ENCODE results near the gene RASSF7.

Gene RASSF7

DNA sequence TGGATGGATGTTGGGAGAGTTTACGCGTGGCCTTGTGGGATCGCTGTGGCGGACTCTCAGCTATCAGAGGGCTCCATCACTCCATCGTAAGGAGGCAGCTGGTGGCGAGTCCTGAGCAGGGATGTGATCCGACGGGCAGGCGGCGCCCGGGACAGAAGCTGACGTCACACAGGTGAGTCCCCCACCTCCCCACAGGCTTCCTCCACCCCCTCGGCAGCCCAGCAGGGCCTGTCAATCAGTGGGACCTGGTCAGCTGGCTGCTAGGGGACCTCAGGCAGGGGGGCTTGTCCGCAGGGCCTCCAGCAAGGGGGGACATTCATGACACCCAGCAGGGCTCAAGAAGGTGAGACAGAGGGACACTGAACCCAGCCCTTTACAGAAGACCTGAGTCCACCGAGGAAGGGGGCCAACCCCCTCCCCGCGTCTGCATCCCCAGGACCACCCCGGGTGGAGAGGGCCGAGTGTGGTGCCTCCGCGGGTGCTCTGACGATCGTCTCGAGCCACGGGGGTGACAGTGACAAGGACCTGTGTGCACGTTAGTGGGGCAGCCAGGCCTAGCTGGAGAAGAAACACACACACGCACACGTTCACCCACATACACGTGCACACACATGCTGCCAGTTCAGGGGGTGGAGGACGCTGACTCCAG lies 32.5 kb upstream of the RASSF7 start:
- Histone ChIP-seq H4K20me1 (ENCODE audit: low read depth, low read length) (no peaks in the 10 kb centered on the region), H3K27me3 (ENCODE audit: low read length) (no peaks in the 10 kb centered on the region), H3K79me2 (ENCODE audit: insufficient read depth, low read length) (no peaks in the 10 kb centered on the region), H2AFZ (ENCODE audit: low read depth, low read length, severe bottlenecking) (no peak overlapping the region), H3F3A (ENCODE audit: insufficient read depth) (no peaks in the 10 kb centered on the region), H3K9me2 (replicated peaks; ENCODE audit: insufficient read depth, low read length) (no peaks in the 10 kb centered on the region), H3K36me3 (ENCODE audit: low read length) (no peaks in the 10 kb centered on the region), H3K9ac (ENCODE audit: low read length) (no peak overlapping the region), H3K9me3 (ENCODE audit: insufficient read depth, low read length) (no peaks in the 10 kb centered on the region), H3K4me2 (ENCODE audit: low read depth, low read length, poor library complexity, severe bottlenecking) (no peak overlapping the region), H3K27ac (ENCODE audit: low read depth, low read length) (no peak overlapping the region), H3K4me3 (ENCODE audit: insufficient read depth, low read length, poor library complexity, severe bottlenecking) (no peak overlapping the region)
- TF ChIP-seq, protein P1, sequence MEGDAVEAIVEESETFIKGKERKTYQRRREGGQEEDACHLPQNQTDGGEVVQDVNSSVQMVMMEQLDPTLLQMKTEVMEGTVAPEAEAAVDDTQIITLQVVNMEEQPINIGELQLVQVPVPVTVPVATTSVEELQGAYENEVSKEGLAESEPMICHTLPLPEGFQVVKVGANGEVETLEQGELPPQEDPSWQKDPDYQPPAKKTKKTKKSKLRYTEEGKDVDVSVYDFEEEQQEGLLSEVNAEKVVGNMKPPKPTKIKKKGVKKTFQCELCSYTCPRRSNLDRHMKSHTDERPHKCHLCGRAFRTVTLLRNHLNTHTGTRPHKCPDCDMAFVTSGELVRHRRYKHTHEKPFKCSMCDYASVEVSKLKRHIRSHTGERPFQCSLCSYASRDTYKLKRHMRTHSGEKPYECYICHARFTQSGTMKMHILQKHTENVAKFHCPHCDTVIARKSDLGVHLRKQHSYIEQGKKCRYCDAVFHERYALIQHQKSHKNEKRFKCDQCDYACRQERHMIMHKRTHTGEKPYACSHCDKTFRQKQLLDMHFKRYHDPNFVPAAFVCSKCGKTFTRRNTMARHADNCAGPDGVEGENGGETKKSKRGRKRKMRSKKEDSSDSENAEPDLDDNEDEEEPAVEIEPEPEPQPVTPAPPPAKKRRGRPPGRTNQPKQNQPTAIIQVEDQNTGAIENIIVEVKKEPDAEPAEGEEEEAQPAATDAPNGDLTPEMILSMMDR (IDR thresholded peaks at IDR 0.05; ENCODE audit: insufficient read depth, low read length, poor library complexity, severe bottlenecking) = no peak
- no peak for TF ChIP-seq EZH2phosphoT487 (conservative IDR thresholded peaks at IDR 0.05; ENCODE audit: low read length)

DNA sequence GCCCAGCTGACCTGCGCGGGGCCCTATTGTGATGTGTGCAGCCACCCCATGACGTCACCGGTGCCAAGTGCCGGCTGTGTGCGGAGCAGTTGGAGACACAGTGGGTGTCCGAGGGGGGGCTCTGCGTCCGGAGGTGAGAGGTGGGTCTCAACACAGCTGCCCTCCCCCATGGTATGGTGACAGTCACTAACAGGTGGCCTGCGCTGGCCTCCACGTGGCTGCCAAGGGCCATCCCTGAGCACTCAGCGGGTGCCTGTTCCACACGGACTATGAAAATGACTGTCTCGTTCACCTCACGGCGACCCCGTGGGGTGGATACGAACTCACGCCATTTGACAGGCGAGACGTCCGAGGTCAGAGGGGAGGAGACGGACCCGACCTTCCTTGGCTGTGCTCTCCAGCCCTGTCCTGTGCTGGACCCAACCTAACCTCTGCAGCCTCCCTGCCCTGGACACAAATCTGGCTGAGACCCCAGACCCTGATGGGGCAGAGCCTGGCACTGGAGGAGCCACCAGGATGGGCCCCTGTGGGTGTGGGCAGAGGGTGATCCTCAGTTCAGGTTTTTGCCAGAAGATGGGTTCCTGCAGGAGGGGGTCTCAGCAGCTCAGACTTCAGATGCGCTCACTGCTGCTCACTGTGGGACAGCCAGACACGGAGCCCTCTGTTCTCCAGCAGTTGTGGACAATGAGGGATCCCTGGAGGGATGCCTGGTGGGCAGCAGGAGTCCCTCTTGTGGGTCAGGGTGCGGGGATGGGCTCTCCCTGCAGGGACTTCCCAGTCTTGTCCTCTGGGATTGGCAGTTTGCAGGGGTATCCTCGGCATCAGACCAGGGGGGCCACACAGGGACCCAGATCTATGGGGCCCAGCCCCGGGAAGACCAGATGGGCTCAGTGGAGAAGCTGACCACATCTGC lies 31.7 kb upstream of the RASSF7 start:
- Histone ChIP-seq H3K36me3 (ENCODE audit: low read length) (no peaks in the 10 kb centered on the region), H3K4me2 (ENCODE audit: low read depth, low read length, poor library complexity, severe bottlenecking) (no peak overlapping the region), H3K27ac (ENCODE audit: low read depth, low read length) (no peak overlapping the region), H3K9ac (ENCODE audit: low read length) (no peak overlapping the region), H2AFZ (ENCODE audit: low read depth, low read length, severe bottlenecking) (no peak overlapping the region), H3K79me2 (ENCODE audit: insufficient read depth, low read length) (peaks cover 3% of the 10 kb centered on the region; the same call in 1 of the 2 replicates), H3K27me3 (ENCODE audit: low read length) (no peaks in the 10 kb centered on the region), H4K20me1 (ENCODE audit: low read depth, low read length) (no peaks in the 10 kb centered on the region), H3K9me2 (replicated peaks; ENCODE audit: insufficient read depth, low read length) (no peaks in the 10 kb centered on the region), H3F3A (ENCODE audit: insufficient read depth) (no peaks in the 10 kb centered on the region), H3K9me3 (ENCODE audit: insufficient read depth, low read length) (no peaks in the 10 kb centered on the region), H3K4me3 (ENCODE audit: insufficient read depth, low read length, poor library complexity, severe bottlenecking) (no peak overlapping the region)
- TF ChIP-seq, protein P1 (IDR thresholded peaks at IDR 0.05; ENCODE audit: insufficient read depth, low read length, poor library complexity, severe bottlenecking) = no peak
- TF ChIP-seq EZH2phosphoT487 (conservative IDR thresholded peaks at IDR 0.05; ENCODE audit: low read length) = no peak

DNA sequence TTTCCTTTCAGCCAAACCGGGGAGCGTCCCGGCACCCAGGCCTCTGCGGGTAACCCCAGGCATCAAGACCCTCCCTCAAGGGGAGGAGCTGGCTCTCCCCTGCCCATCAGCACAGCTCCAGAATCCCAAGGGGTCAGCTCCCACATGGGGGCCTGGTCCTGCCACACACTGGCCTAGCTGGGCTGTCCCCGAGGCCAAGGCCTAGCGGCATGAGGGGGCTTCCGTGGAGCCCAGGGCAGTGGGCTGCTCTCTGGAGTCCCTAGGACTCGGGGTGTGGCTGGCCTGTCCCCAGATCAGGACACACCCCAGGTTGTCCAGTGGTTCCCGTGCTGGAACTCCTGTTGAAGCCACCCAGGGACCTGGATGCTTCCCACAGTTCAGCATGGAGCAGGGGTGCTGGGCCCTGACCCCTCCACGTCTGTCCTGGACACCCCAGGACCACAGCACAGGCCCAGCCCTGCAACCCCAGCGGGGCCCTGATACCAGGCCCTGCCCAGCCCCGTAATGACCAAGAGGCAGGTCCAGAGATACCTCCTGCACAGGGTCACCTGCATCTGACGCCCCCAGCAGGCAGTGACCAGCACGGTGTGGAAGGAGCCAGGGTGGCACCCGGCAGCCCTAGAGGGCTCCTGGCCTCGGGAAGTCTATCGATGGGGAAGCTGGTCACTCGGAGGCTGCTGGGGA lies 30.9 kb upstream of the RASSF7 start:
- Histone ChIP-seq H3F3A (ENCODE audit: insufficient read depth) (no peaks in the 10 kb centered on the region), H3K27ac (ENCODE audit: low read depth, low read length) (no peak overlapping the region), H2AFZ (ENCODE audit: low read depth, low read length, severe bottlenecking) (no peak overlapping the region), H3K27me3 (ENCODE audit: low read length) (no peaks in the 10 kb centered on the region), H3K79me2 (ENCODE audit: insufficient read depth, low read length) (peaks cover 11% of the 10 kb centered on the region), H3K4me2 (ENCODE audit: low read depth, low read length, poor library complexity, severe bottlenecking) (no peak overlapping the region), H3K4me3 (ENCODE audit: insufficient read depth, low read length, poor library complexity, severe bottlenecking) (no peak overlapping the region), H3K36me3 (ENCODE audit: low read length) (no peaks in the 10 kb centered on the region), H4K20me1 (ENCODE audit: low read depth, low read length) (no peaks in the 10 kb centered on the region), H3K9me2 (replicated peaks; ENCODE audit: insufficient read depth, low read length) (no peaks in the 10 kb centered on the region), H3K9ac (ENCODE audit: low read length) (no peak overlapping the region), H3K9me3 (ENCODE audit: insufficient read depth, low read length) (no peaks in the 10 kb centered on the region)
- no peak for TF ChIP-seq EZH2phosphoT487 (conservative IDR thresholded peaks at IDR 0.05; ENCODE audit: low read length)
- TF ChIP-seq, protein P1 (IDR thresholded peaks at IDR 0.05; ENCODE audit: insufficient read depth, low read length, poor library complexity, severe bottlenecking) = no peak
